GM13977 (cell line): Measurements from ENCODE around the gene TFF3.
"Not testable (repeated sequence)": the region's sequence is repeated elsewhere in the genome, so short reads cannot be mapped to it uniquely, and the experiment has no call there.

Experiments
- DNase-seq: peaks from one replicate; pipeline ENCODE4 v3.0.0; 2012; ENCODE audit warnings: low spot score
- CTCF ChIP-seq: IDR thresholded peaks from 2 replicates; pipeline ENCODE4 v1.5.1; 2012; ENCODE audit warnings: mild to moderate bottlenecking, control low read depth; ENCODE audit not compliant: insufficient read depth; ENCODE audit errors: extremely low read depth, missing control alignments
- in situ Hi-C: fragments of 300-500 bp; cut with MboI; formaldehyde crosslinking; loops from one replicate; pipeline ENCODE4 v1.12.0; 2022; ENCODE audit warnings: low sequenced_read_pairs, low pct_unique_long_range_greater_than_20kb, mixed read lengths, inconsistent platforms; ENCODE audit not compliant: unreplicated experiment

Gene TFF3

GRCh38 chr21:42293649-42294272 is 21.4 kb downstream of the TFF3 start:
- in situ Hi-C loops: no loop called here
- TF ChIP-seq CTCF: no peak
- DNase-seq: no peak

GRCh38 chr21:42292563-42293142 is 22.6 kb downstream of the TFF3 start:
- DNase-seq, in situ Hi-C loops: not testable (repeated sequence)

- TF ChIP-seq CTCF: no peak
- no peak for DNase-seq
- in situ Hi-C loops: no loop called here
Observed at GRCh38 chr21:42291751-42292562, 23.3 kb downstream of the TFF3 start.

- TF ChIP-seq CTCF: no peak
- DNase-seq: no peak
- in situ Hi-C loops: no loop called here
Observed at GRCh38 chr21:42291003-42291750, 24.0 kb downstream of the TFF3 start.

- no peak for TF ChIP-seq CTCF
- DNase-seq: no peak
- in situ Hi-C loops: no loop called here
Observed at GRCh38 chr21:42290505-42290904, 24.7 kb downstream of the TFF3 start.

GRCh38 chr21:42289926-42290325 is 25.3 kb downstream of the TFF3 start:
- in situ Hi-C loops: no loop called here
- DNase-seq: no peak
- no peak for TF ChIP-seq CTCF
